ENCODE data around the gene ZBTB17.

GRCh38 chr1:15937706-15938168 lies 38.2 kb downstream of the ZBTB17 start:
- TF ChIP-seq CTCF (IDR thresholded peaks at IDR 0.05) (no peak), POLR2A (IDR thresholded peaks at IDR 0.05) (no peak)
